Neural cell (in vitro differentiated cells): ENCODE results near the gene CARD18. TPM values are rescaled to one million over a fixed set of nuclear protein-coding genes. Genes with fewer than 3 reads are reported as not detected.

Experiments used
- H2AFZ ChIP-seq: fragments of 200-600, 300-800 bp; sonication (generic), shearing (Covaris generic); 2 replicates; pipeline ENCODE4 v1.6.0; 2014; ENCODE audit warnings: low read depth, mild to moderate bottlenecking, antibody characterized with exemption, low read length, moderate library complexity
- H3F3A ChIP-seq: fragments of 200-600 bp; shearing (Covaris generic); 2 replicates; pipeline ENCODE4 v1.6.1; 2016; ENCODE audit warnings: mild to moderate bottlenecking, moderate library complexity, mixed read lengths, antibody characterized with exemption, low read length; ENCODE audit not compliant: insufficient read depth, poor library complexity, severe bottlenecking
- H3K27ac ChIP-seq: fragments of 200-600, 300-800 bp; sonication (generic), shearing (Covaris generic); 2 replicates; pipeline ENCODE4 v1.5.1; 2014; ENCODE audit warnings: mild to moderate bottlenecking, low read length, moderate library complexity
- H3K27me3 ChIP-seq: fragments of 300-800, 200-600 bp; sonication (generic), shearing (Covaris generic); 2 replicates; pipeline ENCODE4 v1.6.0; 2014; ENCODE audit warnings: mild to moderate bottlenecking, low read depth, low read length, moderate library complexity; ENCODE audit not compliant: insufficient read depth
- H3K36me3 ChIP-seq: fragments of 300-800, 200-600 bp; sonication (generic), shearing (Covaris generic); 2 replicates; pipeline ENCODE4 v1.5.1; 2014; ENCODE audit warnings: mild to moderate bottlenecking, antibody characterized with exemption, low read length, moderate library complexity; ENCODE audit not compliant: insufficient read depth
- H3K4me2 ChIP-seq: fragments of 300-800, 200-600 bp; sonication (generic), shearing (Covaris generic); 2 replicates; pipeline ENCODE4 v1.6.0; 2014; ENCODE audit warnings: mild to moderate bottlenecking, low read length
- H3K4me3 ChIP-seq: fragments of 300-800, 200-600 bp; sonication (generic), shearing (Covaris generic); 2 replicates; pipeline ENCODE4 v1.5.1; 2014; ENCODE audit warnings: mild to moderate bottlenecking, low read length, moderate library complexity
- H3K79me2 ChIP-seq: fragments of 200-600 bp; shearing (Covaris generic); replicated peaks from 2 replicates; pipeline ENCODE4 v1.6.0; 2014; ENCODE audit warnings: mild to moderate bottlenecking, low read length, moderate library complexity; ENCODE audit not compliant: insufficient read depth
- H3K9ac ChIP-seq: fragments of 300-800, 200-600 bp; sonication (generic), shearing (Covaris generic); 2 replicates; pipeline ENCODE4 v1.6.1; 2016; ENCODE audit warnings: mild to moderate bottlenecking, low read length, mixed read lengths
- H3K9me2 ChIP-seq: fragments of 200-600 bp; shearing (Covaris generic); 2 replicates; pipeline ENCODE4 v1.6.1; 2016; ENCODE audit warnings: mild to moderate bottlenecking, low read length, mixed read lengths; ENCODE audit not compliant: insufficient read depth
- H3K9me3 ChIP-seq: fragments of 200-600, 300-800 bp; sonication (generic), shearing (Covaris generic); 2 replicates; pipeline ENCODE4 v1.6.1; 2016; ENCODE audit warnings: mild to moderate bottlenecking, mixed run types, low read length, moderate library complexity, mixed read lengths
- H4K20me1 ChIP-seq: fragments of 200-600 bp; shearing (Covaris generic); 2 replicates; pipeline ENCODE4 v1.6.1; 2016; ENCODE audit warnings: mild to moderate bottlenecking, mixed run types; ENCODE audit not compliant: insufficient read depth
- EP300 ChIP-seq: fragments of 450-650 bp; conservative IDR thresholded peaks from 2 replicates; pipeline ENCODE4 v1.6.1; 2014; ENCODE audit warnings: antibody characterized with exemption, mild to moderate bottlenecking, moderate library complexity; ENCODE audit not compliant: poor library complexity, severe bottlenecking
- EZH2 ChIP-seq: fragments of 200-600, 300-800 bp; shearing (Covaris generic), sonication (generic); IDR thresholded peaks from 2 replicates; pipeline ENCODE4 v1.6.1; 2014; ENCODE audit warnings: antibody characterized with exemption, low read length, borderline replicate concordance, mild to moderate bottlenecking; ENCODE audit not compliant: insufficient read depth, poor library complexity, severe bottlenecking
- MXI1 ChIP-seq: fragments of 450-650 bp; conservative IDR thresholded peaks from 2 replicates; pipeline ENCODE4 v1.6.1; 2014; ENCODE audit warnings: antibody characterized with exemption, mild to moderate bottlenecking; ENCODE audit not compliant: poor library complexity, severe bottlenecking
- POLR2AphosphoS5 ChIP-seq: IDR thresholded peaks from 2 replicates; pipeline ENCODE4 v1.6.1; 2012
- RAD21 ChIP-seq: fragments of 450-650 bp; conservative IDR thresholded peaks from 2 replicates; pipeline ENCODE4 v1.6.1; 2014; ENCODE audit warnings: antibody characterized with exemption, mild to moderate bottlenecking, moderate library complexity
- SMC3 ChIP-seq: fragments of 450-650 bp; conservative IDR thresholded peaks from 2 replicates; pipeline ENCODE4 v1.6.1; 2014; ENCODE audit warnings: antibody characterized with exemption, mild to moderate bottlenecking, moderate library complexity; ENCODE audit not compliant: poor library complexity
- TAF1 ChIP-seq: IDR thresholded peaks from 2 replicates; pipeline ENCODE4 v1.6.1; 2012; ENCODE audit warnings: low read depth
- polyA minus RNA-seq: library from RNA; depleted of rRNA, polyadenylated mRNA; stranded (reverse); fragments of >200 nt; gene quantifications from 2 replicates; pipeline ENCODE4 v1.2.3, GENCODE V29; 2014
- polyA plus RNA-seq: library from polyadenylated mRNA; depleted of rRNA; stranded (reverse); fragments of >200 nt; gene quantifications from 2 replicates; pipeline ENCODE4 v1.2.3, GENCODE V29; 2014
- TF ChIP-seq, protein P1 (sequence below): IDR thresholded peaks from 2 replicates; pipeline ENCODE4 v1.6.1; 2012; ENCODE audit warnings: borderline replicate concordance
- TF ChIP-seq, protein P2 (sequence below): fragments of 450-650 bp; IDR thresholded peaks from 2 replicates; pipeline ENCODE4 v1.5.1; 2014; ENCODE audit warnings: antibody characterized with exemption, mild to moderate bottlenecking, moderate library complexity; ENCODE audit not compliant: poor library complexity, severe bottlenecking

CARD18 gene, protein sequence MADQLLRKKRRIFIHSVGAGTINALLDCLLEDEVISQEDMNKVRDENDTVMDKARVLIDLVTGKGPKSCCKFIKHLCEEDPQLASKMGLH
- not detected in 2 replicates for polyA plus RNA-seq
- polyA minus RNA-seq = not detected in 2 replicates

DNA sequence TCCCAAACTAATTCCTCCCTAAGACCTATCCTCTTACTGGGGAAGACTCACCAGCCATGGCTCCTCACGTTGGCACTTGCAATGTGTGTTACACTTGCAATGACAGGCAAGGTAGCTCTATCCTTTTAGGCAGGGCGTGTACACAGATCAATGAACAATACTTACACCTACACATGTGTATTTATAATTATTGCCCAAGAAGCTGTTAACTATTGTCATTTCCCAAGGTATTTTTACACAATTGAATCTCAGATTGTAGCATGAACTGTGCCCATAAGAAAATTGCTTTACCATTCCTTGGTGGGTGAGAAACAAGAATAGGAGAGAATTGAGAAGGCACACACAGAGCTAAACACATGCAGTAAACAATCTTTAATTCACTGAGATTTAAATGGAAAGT, at the start of gene CARD18:
Gene CARD18 (minus strand): TSS at position 101 of the 400 bp plus-strand sequence. CDS start 43 bp downstream, at position 58.
- H3K4me3 ChIP-seq = no peak within 1 kb of the TSS
- H3K4me2 ChIP-seq = no peak within 1 kb of the TSS
- no peak within 1 kb of the TSS for H3K27ac ChIP-seq
- no peaks in the 10 kb centered on the region for H3F3A ChIP-seq
- H4K20me1 ChIP-seq = no peaks in the 10 kb centered on the region
- H3K9ac ChIP-seq = no peak within 1 kb of the TSS
- no peaks in the 10 kb centered on the region for H3K9me3 ChIP-seq
- no peaks in the 10 kb centered on the region for H3K9me2 ChIP-seq
- H2AFZ ChIP-seq = no peak within 1 kb of the TSS
- TF ChIP-seq TAF1 (no peak), EZH2 (no peak), SMC3 (no peak), MXI1 (no peak), RAD21 (no peak), POLR2AphosphoS5 (no peak), EP300 (no peak)
- TF ChIP-seq, protein P1, sequence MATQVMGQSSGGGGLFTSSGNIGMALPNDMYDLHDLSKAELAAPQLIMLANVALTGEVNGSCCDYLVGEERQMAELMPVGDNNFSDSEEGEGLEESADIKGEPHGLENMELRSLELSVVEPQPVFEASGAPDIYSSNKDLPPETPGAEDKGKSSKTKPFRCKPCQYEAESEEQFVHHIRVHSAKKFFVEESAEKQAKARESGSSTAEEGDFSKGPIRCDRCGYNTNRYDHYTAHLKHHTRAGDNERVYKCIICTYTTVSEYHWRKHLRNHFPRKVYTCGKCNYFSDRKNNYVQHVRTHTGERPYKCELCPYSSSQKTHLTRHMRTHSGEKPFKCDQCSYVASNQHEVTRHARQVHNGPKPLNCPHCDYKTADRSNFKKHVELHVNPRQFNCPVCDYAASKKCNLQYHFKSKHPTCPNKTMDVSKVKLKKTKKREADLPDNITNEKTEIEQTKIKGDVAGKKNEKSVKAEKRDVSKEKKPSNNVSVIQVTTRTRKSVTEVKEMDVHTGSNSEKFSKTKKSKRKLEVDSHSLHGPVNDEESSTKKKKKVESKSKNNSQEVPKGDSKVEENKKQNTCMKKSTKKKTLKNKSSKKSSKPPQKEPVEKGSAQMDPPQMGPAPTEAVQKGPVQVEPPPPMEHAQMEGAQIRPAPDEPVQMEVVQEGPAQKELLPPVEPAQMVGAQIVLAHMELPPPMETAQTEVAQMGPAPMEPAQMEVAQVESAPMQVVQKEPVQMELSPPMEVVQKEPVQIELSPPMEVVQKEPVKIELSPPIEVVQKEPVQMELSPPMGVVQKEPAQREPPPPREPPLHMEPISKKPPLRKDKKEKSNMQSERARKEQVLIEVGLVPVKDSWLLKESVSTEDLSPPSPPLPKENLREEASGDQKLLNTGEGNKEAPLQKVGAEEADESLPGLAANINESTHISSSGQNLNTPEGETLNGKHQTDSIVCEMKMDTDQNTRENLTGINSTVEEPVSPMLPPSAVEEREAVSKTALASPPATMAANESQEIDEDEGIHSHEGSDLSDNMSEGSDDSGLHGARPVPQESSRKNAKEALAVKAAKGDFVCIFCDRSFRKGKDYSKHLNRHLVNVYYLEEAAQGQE = no peak
- TF ChIP-seq, protein P2, sequence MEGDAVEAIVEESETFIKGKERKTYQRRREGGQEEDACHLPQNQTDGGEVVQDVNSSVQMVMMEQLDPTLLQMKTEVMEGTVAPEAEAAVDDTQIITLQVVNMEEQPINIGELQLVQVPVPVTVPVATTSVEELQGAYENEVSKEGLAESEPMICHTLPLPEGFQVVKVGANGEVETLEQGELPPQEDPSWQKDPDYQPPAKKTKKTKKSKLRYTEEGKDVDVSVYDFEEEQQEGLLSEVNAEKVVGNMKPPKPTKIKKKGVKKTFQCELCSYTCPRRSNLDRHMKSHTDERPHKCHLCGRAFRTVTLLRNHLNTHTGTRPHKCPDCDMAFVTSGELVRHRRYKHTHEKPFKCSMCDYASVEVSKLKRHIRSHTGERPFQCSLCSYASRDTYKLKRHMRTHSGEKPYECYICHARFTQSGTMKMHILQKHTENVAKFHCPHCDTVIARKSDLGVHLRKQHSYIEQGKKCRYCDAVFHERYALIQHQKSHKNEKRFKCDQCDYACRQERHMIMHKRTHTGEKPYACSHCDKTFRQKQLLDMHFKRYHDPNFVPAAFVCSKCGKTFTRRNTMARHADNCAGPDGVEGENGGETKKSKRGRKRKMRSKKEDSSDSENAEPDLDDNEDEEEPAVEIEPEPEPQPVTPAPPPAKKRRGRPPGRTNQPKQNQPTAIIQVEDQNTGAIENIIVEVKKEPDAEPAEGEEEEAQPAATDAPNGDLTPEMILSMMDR = no peak
- H3K79me2 ChIP-seq = no peaks in the 10 kb centered on the region
- H3K27me3 ChIP-seq = no peaks in the 10 kb centered on the region
- no peaks in the 10 kb centered on the region for H3K36me3 ChIP-seq

DNA sequence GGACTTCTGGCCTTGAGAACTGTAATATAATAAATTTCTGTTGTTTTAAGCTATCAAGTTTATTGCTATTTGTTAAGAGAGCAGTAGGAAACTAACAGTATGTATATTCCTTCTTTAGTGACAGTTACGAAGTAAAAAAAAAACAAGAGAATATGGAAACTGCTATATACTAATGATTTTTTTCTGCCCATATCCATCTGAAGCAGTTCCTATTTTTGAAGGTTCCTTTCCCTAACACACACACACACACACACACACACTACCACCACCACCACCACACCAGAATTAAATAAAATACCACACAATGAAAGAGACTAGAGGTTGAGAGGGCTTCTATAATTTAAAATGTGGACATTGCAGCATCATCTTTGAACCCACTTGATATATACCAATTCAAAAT, 44.4 kb upstream of the CARD18 start:
- H3K36me3 ChIP-seq = no peaks in the 10 kb centered on the region
- TF ChIP-seq MXI1 = no peak
- TF ChIP-seq SMC3 = no peak
- TF ChIP-seq, protein P2 = no peak
- TF ChIP-seq, protein P1 = no peak
- no peak for TF ChIP-seq EP300
- TF ChIP-seq EZH2 = no peak
- no peak for TF ChIP-seq POLR2AphosphoS5
- no peak for TF ChIP-seq RAD21
- no peak for TF ChIP-seq TAF1
- H3K9me3 ChIP-seq = no peaks in the 10 kb centered on the region
- H2AFZ ChIP-seq = no peak overlapping the region
- H3K9me2 ChIP-seq = no peaks in the 10 kb centered on the region
- H3K4me3 ChIP-seq = no peak overlapping the region
- no peaks in the 10 kb centered on the region for H4K20me1 ChIP-seq
- no peaks in the 10 kb centered on the region for H3K79me2 ChIP-seq
- no peak overlapping the region for H3K4me2 ChIP-seq
- H3K27ac ChIP-seq = no peak overlapping the region
- no peaks in the 10 kb centered on the region for H3F3A ChIP-seq
- H3K9ac ChIP-seq = no peak overlapping the region
- no peaks in the 10 kb centered on the region for H3K27me3 ChIP-seq
